HCT116 (cell line): Measurements from ENCODE around the gene FREM1. TPM values are rescaled to one million over a fixed set of nuclear protein-coding genes. Genes with fewer than 3 reads are reported as not detected.

ENCODE experiments used
- ATAC-seq: fragments of 200-7000 bp; cut with Tn5 transposase; 2 replicates; pipeline ENCODE4 v1.9.1; 2020; ENCODE audit warnings: mild to moderate bottlenecking, moderate library complexity
- BruUV-seq: library from RNA; stranded (reverse); fragments of 400-500 nt; replicated peaks from 2 replicates; lab custom pipeline; 2021; lab: Mats Ljungman, UMichigan
- CTCF ChIA-PET: fragments of 300-600 bp; sonication (Branson Sonifier 250); formaldehyde crosslinking; loops from one replicate; lab custom pipeline; 2021; ENCODE audit warnings: antibody characterized with exemption; lab: Charles Lee
- POLR2A ChIA-PET: fragments of 300-600, 350-600 bp; sonication (Branson Sonifier 250); formaldehyde crosslinking; loops from one replicate; lab custom pipeline; 2021; ENCODE audit warnings: antibody characterized with exemption; lab: Charles Lee
- RAD21 ChIA-PET, 2 experiments: fragments of 300-600 bp; sonication (Branson Sonifier 250); formaldehyde crosslinking; loops; one replicate each; lab custom pipeline; 2023; ENCODE audit warnings: low total read pairs in 2 of 2; ENCODE audit not compliant: uncharacterized antibody in 2 of 2, unreplicated experiment in 2 of 2, low non-redundant PET in 1 of 2; lab: Charles Lee
- DNase-seq: peaks from one replicate; pipeline ENCODE4 v3.0.0-alpha.2; 2010; ENCODE audit warnings: low read depth, low spot score
- H2AFZ ChIP-seq: fragments of 200-600 bp; shearing (Covaris generic), sonication (generic); 2 replicates; pipeline ENCODE4 v1.6.1; 2017; ENCODE audit warnings: low read depth, mixed run types, mixed read lengths, antibody characterized with exemption, low read length; ENCODE audit not compliant: poor library complexity, severe bottlenecking
- H3K27ac ChIP-seq: 2 replicates; pipeline ENCODE4 v1.5.1; 2012; ENCODE audit warnings: low read depth, low read length
- H3K27me3 ChIP-seq: fragments of 200-600 bp; sonication (generic); 2 replicates; pipeline ENCODE4 v1.6.1; 2016; ENCODE audit warnings: mixed run types, low read length, mixed read lengths; ENCODE audit not compliant: insufficient read depth
- H3K36me3 ChIP-seq, 2 experiments: fragments of 200-500 bp in 1 of 2; fragments of 200-600 bp in 1 of 2; sonication (Bioruptor generic) in 1 of 2; sonication (generic) in 1 of 2; 2 replicates each; pipeline versions ENCODE4 v1.5.1 to v1.6.1; 2014 to 2016; ENCODE audit warnings: low read length in 2 of 2, inconsistent platforms in 1 of 2, mixed read lengths in 1 of 2, mixed run types in 1 of 2; ENCODE audit not compliant: insufficient read depth in 2 of 2, control insufficient read depth in 1 of 2
- H3K4me1 ChIP-seq, 2 experiments: fragments of 200-600 bp in 1 of 2; sonication (generic) in 1 of 2; 2 replicates each; pipeline versions ENCODE4 v1.5.1 to v1.6.1; 2012 to 2017; ENCODE audit warnings: low read length in 2 of 2, inconsistent platforms in 1 of 2, mild to moderate bottlenecking in 1 of 2, mixed read lengths in 1 of 2, mixed run types in 1 of 2, moderate library complexity in 1 of 2; ENCODE audit not compliant: insufficient read depth in 2 of 2, control insufficient read depth in 1 of 2
- H3K4me2 ChIP-seq: fragments of 200-600 bp; sonication (generic); 2 replicates; pipeline ENCODE4 v1.6.1; 2017; ENCODE audit warnings: mixed run types, low read length, mixed read lengths
- H3K4me3 ChIP-seq, 2 experiments: fragments of 200-600 bp in 1 of 2; sonication (generic) in 1 of 2; replicated peaks in 1 of 2; 2 replicates each; pipeline ENCODE4 v1.5.1; 2011 to 2016; ENCODE audit warnings: low read length in 2 of 2, control low read depth in 1 of 2, low read depth in 1 of 2, mild to moderate bottlenecking in 1 of 2, mixed read lengths in 1 of 2, mixed run types in 1 of 2
- H3K79me2 ChIP-seq: fragments of 200-600 bp; sonication (generic); 2 replicates; pipeline ENCODE4 v1.6.1; 2017; ENCODE audit warnings: mild to moderate bottlenecking, mixed run types, low read length, moderate library complexity, mixed read lengths; ENCODE audit not compliant: insufficient read depth
- H3K9ac ChIP-seq: fragments of 200-600 bp; sonication (generic); 2 replicates; pipeline ENCODE4 v1.6.1; 2016; ENCODE audit warnings: low read length, mixed read lengths
- H3K9me2 ChIP-seq: fragments of 200-600 bp; sonication (generic), shearing (Covaris generic); 2 replicates; pipeline ENCODE4 v1.6.1; 2017; ENCODE audit warnings: mixed run types, mild to moderate bottlenecking, moderate library complexity; ENCODE audit not compliant: insufficient read depth
- H3K9me3 ChIP-seq, 2 experiments: fragments of 200-500 bp in 1 of 2; fragments of 200-600 bp in 1 of 2; sonication (Bioruptor generic) in 1 of 2; sonication (generic) in 1 of 2; 2 replicates each; pipeline ENCODE4 v1.6.1; 2014 to 2017; ENCODE audit warnings: low read length in 2 of 2, mixed read lengths in 2 of 2, inconsistent platforms in 1 of 2, low read depth in 1 of 2, mild to moderate bottlenecking in 1 of 2, mixed run types in 1 of 2, moderate library complexity in 1 of 2; ENCODE audit not compliant: control insufficient read depth in 1 of 2, insufficient read depth in 1 of 2
- H4K20me1 ChIP-seq: fragments of 200-600 bp; sonication (generic), shearing (Covaris generic); 2 replicates; pipeline ENCODE4 v1.6.1; 2017; ENCODE audit warnings: mixed run types, mild to moderate bottlenecking, moderate library complexity; ENCODE audit not compliant: insufficient read depth
- CBX3 ChIP-seq: IDR thresholded peaks from 2 replicates; pipeline ENCODE4 v1.6.1; 2012; ENCODE audit warnings: low read depth
- EZH2 ChIP-seq: fragments of 200-600 bp; sonication (generic); IDR thresholded peaks from 2 replicates; pipeline ENCODE4 v1.6.1; 2017; ENCODE audit warnings: antibody characterized with exemption, mixed run types
- MAX ChIP-seq: IDR thresholded peaks from 2 replicates; pipeline ENCODE4 v1.6.1; 2012
- POLR2A ChIP-seq: IDR thresholded peaks from 2 replicates; pipeline ENCODE4 v1.7.0; 2011; ENCODE audit warnings: borderline replicate concordance; ENCODE audit not compliant: insufficient read depth, insufficient read length; ENCODE audit errors: extremely low read depth
- POLR2AphosphoS5 ChIP-seq: IDR thresholded peaks from 2 replicates; pipeline ENCODE4 v1.6.1; 2011; ENCODE audit warnings: mild to moderate bottlenecking, low read depth, low read length, moderate library complexity
- SIN3A ChIP-seq: IDR thresholded peaks from 2 replicates; pipeline ENCODE4 v1.6.1; 2012; ENCODE audit warnings: low read depth
- SRF ChIP-seq: IDR thresholded peaks from 2 replicates; pipeline ENCODE4 v1.6.1; 2012; ENCODE audit warnings: low read depth
- TCF7L2 ChIP-seq: IDR thresholded peaks from 2 replicates; pipeline ENCODE4 v1.7.0; 2011; ENCODE audit warnings: borderline replicate concordance, inconsistent platforms; ENCODE audit not compliant: insufficient read depth, insufficient read length; ENCODE audit errors: extremely low read depth
- ZBTB33 ChIP-seq: IDR thresholded peaks from 2 replicates; pipeline ENCODE4 v1.6.1; 2011; ENCODE audit warnings: mild to moderate bottlenecking, low read length, moderate library complexity; ENCODE audit not compliant: insufficient replicate concordance; ENCODE audit errors: extremely low read depth
- intact Hi-C: fragments of 100-400 bp; cut with micrococcal nuclease; formaldehyde crosslinking; loops from 2 replicates; pipeline ENCODE4 v1.10.0; 2022
- total RNA-seq: library from RNA; stranded (reverse); gene quantifications from one replicate; pipeline ENCODE4 v1.2.1, GENCODE V29; 2021; ENCODE audit not compliant: unreplicated experiment

Gene FREM1
- total RNA-seq, 1 experiment from 2014 or later: 0.12 TPM

DNA sequence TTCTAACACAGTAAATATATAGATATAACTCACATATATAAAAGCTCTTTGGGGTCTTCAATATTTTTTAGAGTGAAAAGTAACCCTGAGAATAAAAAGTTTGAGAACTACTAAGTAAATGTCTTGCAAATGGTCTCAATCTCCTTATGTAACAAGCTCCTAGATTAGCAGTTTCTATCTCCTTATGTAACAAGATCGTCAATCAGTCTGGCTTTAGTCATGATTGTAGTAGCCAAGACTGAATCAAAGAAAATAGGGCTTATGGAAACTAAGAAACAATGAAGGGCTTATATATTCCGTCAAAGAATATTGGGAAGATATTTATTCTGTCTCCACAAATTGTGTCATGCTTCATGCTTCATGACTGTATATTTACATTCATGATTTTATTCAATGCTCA, 22.4 kb upstream of the FREM1 start:
- no peaks in the 10 kb centered on the region for H3K79me2 ChIP-seq
- no TSS peak for BruUV-seq
- no peak overlapping the region for H3K9ac ChIP-seq
- ChIA-PET POLR2A (no interaction called here), CTCF (no interaction called here), RAD21 (no interaction called here)
- H3K36me3 ChIP-seq: no peaks in the 10 kb centered on the region
- H3K27me3 ChIP-seq: no peaks in the 10 kb centered on the region
- no peaks in the 10 kb centered on the region for H3K9me2 ChIP-seq
- H3K4me1 ChIP-seq: no peaks in the 10 kb centered on the region
- H3K27ac ChIP-seq: no peak overlapping the region
- H4K20me1 ChIP-seq: no peaks in the 10 kb centered on the region
- no peak overlapping the region for H3K4me3 ChIP-seq
- intact Hi-C loops: no loop called here
- ATAC-seq (no peak), DNase-seq (no peak)
- H2AFZ ChIP-seq: no peak overlapping the region
- H3K4me2 ChIP-seq: no peak overlapping the region
- H3K9me3 ChIP-seq: no peaks in the 10 kb centered on the region
- TF ChIP-seq POLR2AphosphoS5 (no peak), SIN3A (no peak), MAX (no peak), CBX3 (no peak)

GRCh38 chr9:14932231-14932630, 22.0 kb upstream of the FREM1 start:
- no TSS peak for BruUV-seq
- H3K4me1 ChIP-seq: no peaks in the 10 kb centered on the region
- CTCF ChIA-PET: no interaction called here
- no peak overlapping the region for H3K4me3 ChIP-seq
- H3K27ac ChIP-seq: no peak overlapping the region
- ATAC-seq (no peak), DNase-seq (no peak)
- no peak overlapping the region for H3K9ac ChIP-seq
- no peak overlapping the region for H2AFZ ChIP-seq
- no peak for TF ChIP-seq SRF
- TF ChIP-seq ZBTB33: no peak
- no peak for TF ChIP-seq POLR2A
- no peak for TF ChIP-seq EZH2
- TF ChIP-seq TCF7L2: no peak
- H3K27me3 ChIP-seq: no peaks in the 10 kb centered on the region
- H3K36me3 ChIP-seq: no peaks in the 10 kb centered on the region
- no peaks in the 10 kb centered on the region for H3K79me2 ChIP-seq
- H3K9me2 ChIP-seq: no peaks in the 10 kb centered on the region
- intact Hi-C loops: no loop called here
- RAD21 ChIA-PET: no interaction called here
- no peaks in the 10 kb centered on the region for H3K9me3 ChIP-seq
- H3K4me2 ChIP-seq: no peak overlapping the region
- POLR2A ChIA-PET: no interaction called here
- H4K20me1 ChIP-seq: no peaks in the 10 kb centered on the region
